Lung (tissue), 12 donors: ENCODE data around the gene ARHGEF16. TPM values are rescaled to one million over a fixed set of nuclear protein-coding genes. Genes with fewer than 3 reads are reported as not detected.

Experiments used
- ATAC-seq: fragments of 200-7000 bp; cut with Tn5 transposase; one replicate; pipeline ENCODE4 v1.9.1; 2020; ENCODE audit warnings: moderate number of reproducible peaks; ENCODE audit not compliant: insufficient read depth, low FRiP score
- DNase-seq, 3 donors: peaks; one replicate each; pipeline ENCODE4 v3.0.0-alpha.2; 2013 to 2017
- H3K27ac ChIP-seq, 2 donors: one replicate each; pipeline ENCODE4 v1.5.1; 2013; ENCODE audit warnings: mild to moderate bottlenecking in 2 of 2, moderate library complexity in 2 of 2, control low read depth in 1 of 2, inconsistent platforms in 1 of 2, low read depth in 1 of 2, low read length in 1 of 2
- H3K27me3 ChIP-seq, 3 donors: one replicate each; pipeline ENCODE4 v1.5.1; 2013; ENCODE audit warnings: low read length in 2 of 3; ENCODE audit not compliant: control insufficient read depth in 3 of 3, insufficient read depth in 3 of 3
- H3K36me3 ChIP-seq, 4 donors: one replicate each; pipeline ENCODE4 v1.5.1; 2013; ENCODE audit warnings: low read length in 4 of 4, mild to moderate bottlenecking in 1 of 4, moderate library complexity in 1 of 4; ENCODE audit not compliant: control insufficient read depth in 4 of 4, insufficient read depth in 4 of 4
- H3K4me1 ChIP-seq, 5 donors: one replicate each; pipeline ENCODE4 v1.5.1; 2013; ENCODE audit warnings: low read length in 5 of 5, mild to moderate bottlenecking in 2 of 5, moderate library complexity in 1 of 5; ENCODE audit not compliant: control insufficient read depth in 5 of 5, insufficient read depth in 5 of 5
- H3K4me3 ChIP-seq: one replicate; pipeline ENCODE4 v1.5.1; 2013; ENCODE audit warnings: mild to moderate bottlenecking, control low read depth, moderate library complexity
- H3K9ac ChIP-seq, 2 donors: one replicate each; pipeline ENCODE4 v1.5.1; 2013; ENCODE audit warnings: low read length in 2 of 2, control low read depth in 1 of 2; ENCODE audit not compliant: insufficient read depth in 1 of 2
- H3K9me3 ChIP-seq, 4 donors: one replicate each; pipeline ENCODE4 v1.5.1; 2013; ENCODE audit warnings: low read length in 3 of 4, mild to moderate bottlenecking in 1 of 4, moderate library complexity in 1 of 4; ENCODE audit not compliant: control insufficient read depth in 4 of 4, insufficient read depth in 3 of 4
- CTCF ChIP-seq: IDR thresholded peaks from 2 replicates; pipeline ENCODE4 v1.5.1; 2012; ENCODE audit warnings: mild to moderate bottlenecking; ENCODE audit errors: control extremely low read depth, extremely low read depth
- WGBS, 2 donors: extraction: QIAGEN DNeasy Blood & Tissue Kit; methylation state at CpG; one replicate each; pipeline ENCODE4 v1.1.7; 2013; 5-methylcytosine and 5-hydroxymethylcytosine counted together
- polyA plus RNA-seq, 2 donors: library from polyadenylated mRNA; stranded (reverse); fragments of 200-250 nt; gene quantifications; one replicate each; pipeline ENCODE4 v1.2.1, GENCODE V29; 2013
- total RNA-seq, 2 donors: library from RNA; depleted of rRNA in 1 of 2; stranded (reverse); fragments of >200 nt in 1 of 2; gene quantifications; one replicate each; pipeline ENCODE4 v1.2.1, GENCODE V29; 2014 to 2021
- donor health status: control.
- donor health status: control.
- donor health status: Bipolar disorder and iron deficiency.
- donor health status: healthy.
- donor health status: DM: yes; HTN: yes; CAD: no.

Gene ARHGEF16
- total and polyA plus RNA-seq, 4 donors = 6.5 to 14.8 (median 9.8) TPM

DNA sequence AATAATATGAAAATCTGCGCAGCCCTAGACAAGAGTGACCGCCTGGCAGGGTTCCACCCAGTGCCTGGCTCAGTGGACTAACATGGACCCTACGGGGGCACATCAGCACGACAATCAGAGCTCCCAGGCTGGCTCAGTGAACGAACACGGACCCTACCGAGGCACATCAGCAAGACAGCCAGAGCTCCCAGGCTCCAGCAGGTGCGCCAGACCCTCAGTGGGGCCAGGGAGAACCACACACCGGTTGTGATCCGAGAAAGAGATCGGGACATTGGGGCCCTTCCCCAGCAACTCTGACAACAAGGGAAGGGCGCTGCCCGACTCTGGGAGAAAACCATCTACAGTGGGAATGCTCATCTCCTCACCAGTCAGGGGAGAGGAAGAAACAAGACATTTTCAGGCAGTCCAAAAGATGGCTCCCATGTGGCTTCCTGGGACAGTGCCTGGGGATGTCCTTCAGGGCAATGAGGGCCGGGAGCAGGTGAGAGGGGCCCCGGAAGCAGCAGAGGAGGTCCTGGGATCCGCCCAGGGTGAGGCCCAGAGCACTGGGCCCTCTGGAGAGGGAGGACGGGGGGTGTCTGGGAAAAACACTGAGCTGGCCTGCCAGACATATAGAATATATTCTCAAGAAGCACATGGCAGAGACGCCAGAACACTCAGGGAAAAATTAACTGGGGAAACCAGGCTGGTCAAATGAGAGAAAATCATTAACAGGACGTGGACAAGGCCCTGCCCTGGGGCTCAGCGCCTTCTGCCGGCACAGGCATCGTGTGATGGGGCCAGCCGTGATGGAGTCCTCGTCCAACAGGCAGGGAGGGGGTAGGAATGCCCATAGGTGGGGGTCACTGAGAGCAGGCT, 4.8 kb downstream of the ARHGEF16 start:
- Histone ChIP-seq H3K27ac (no peak overlapping the region), H3K4me3 (no peak overlapping the region), H3K27me3 (no peaks in the 10 kb centered on the region), H3K36me3 (no peaks in the 10 kb centered on the region), H3K9me3 (no peaks in the 10 kb centered on the region), H3K9ac (no peak overlapping the region), H3K4me1 (peaks cover 0 to 14% (median 4%) of the 10 kb centered on the region in 5 donors)
- DNase-seq = peak in 1 of 3 donors; percentile 12
- WGBS, 2 donors = 90 to 91% methylated on average over 24 of the region's 24 CpGs
- no peak for ATAC-seq
- TF ChIP-seq CTCF = no peak

DNA sequence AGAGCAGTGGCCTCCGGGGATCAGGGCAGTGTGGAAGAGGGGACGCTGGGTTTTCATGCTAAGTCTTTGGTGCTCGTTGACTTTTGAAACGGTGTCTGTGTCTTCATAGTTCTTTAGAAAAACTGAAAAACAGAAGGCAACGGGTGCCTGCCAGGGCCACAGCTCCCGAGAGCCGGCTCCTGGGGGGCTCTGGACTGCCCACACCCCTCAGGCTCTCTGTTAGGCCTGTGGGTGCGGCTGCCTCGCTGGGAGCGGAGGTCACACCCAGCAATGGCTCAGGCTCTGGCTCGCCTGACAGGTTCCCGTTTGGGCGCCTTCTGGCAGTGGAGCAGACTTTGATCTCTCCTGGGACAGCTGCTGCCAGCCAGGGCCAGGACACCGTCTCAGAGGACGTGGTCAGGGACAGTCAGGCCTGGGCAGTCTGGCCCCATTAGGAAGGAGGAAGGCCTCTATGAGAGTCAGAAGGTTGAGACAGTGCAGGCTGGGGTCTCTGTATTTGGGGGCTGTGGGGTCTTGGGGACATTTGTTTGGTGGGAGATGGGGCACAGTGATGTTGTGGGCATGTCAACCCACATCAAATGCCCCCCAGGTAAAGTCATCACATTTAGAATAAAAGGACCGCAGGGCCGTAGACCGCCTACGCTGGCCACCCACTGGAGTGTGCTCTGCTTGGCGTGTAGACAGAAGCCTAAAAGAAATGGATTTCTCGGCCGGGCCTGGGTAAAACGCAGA, 5.6 kb downstream of the ARHGEF16 start:
- DNase-seq (peak in 1 of 3 donors; percentile 11), ATAC-seq (no peak)
- Histone ChIP-seq H3K9ac (no peak overlapping the region), H3K27ac (no peak overlapping the region), H3K27me3 (no peaks in the 10 kb centered on the region), H3K9me3 (no peaks in the 10 kb centered on the region), H3K4me3 (no peak overlapping the region), H3K4me1 (peaks cover 0 to 13% (median 4%) of the 10 kb centered on the region in 5 donors), H3K36me3 (no peaks in the 10 kb centered on the region)
- WGBS, 2 donors = 85 to 90% methylated on average over 23 of the region's 23 CpGs
- no peak for TF ChIP-seq CTCF

- no peaks in the 10 kb centered on the region for H3K27me3 ChIP-seq
- H3K27ac ChIP-seq = no peak overlapping the region
- peaks cover 0 to 12% (median 4%) of the 10 kb centered on the region in 5 donors for H3K4me1 ChIP-seq
- H3K36me3 ChIP-seq = no peaks in the 10 kb centered on the region
- no peaks in the 10 kb centered on the region for H3K9me3 ChIP-seq
- ATAC-seq = no peak
- no peak for TF ChIP-seq CTCF
- DNase-seq = peak in 1 of 3 donors; percentile 23
- no peak overlapping the region for H3K4me3 ChIP-seq
- 80 to 85% methylated on average over 14 of the region's 14 CpGs for WGBS, 2 donors
- H3K9ac ChIP-seq = no peak overlapping the region
Measured at GRCh38 chr1:3460672-3461131, 6.2 kb downstream of the ARHGEF16 start.
